Nasal cavity respiratory epithelium epithelial cell of viscerocranial mucosa (primary cell): Measurements from ENCODE around the gene PHOX2B. TPM values are rescaled to one million over a fixed set of nuclear protein-coding genes. Genes with fewer than 3 reads are reported as not detected.

Experiments
- total RNA-seq: library from RNA; depleted of rRNA; stranded (reverse); fragments of >200 nt; gene quantifications from 2 replicates; pipeline ENCODE4 v1.2.3, GENCODE V29; 2014

PHOX2B gene
- total RNA-seq = not detected in 2 replicates

GRCh38 chr4:41748571-41749475, at the start of gene PHOX2B:
PHOX2B (minus strand) TSS chr4:41748725; CDS start chr4:41748610, 115 bp downstream.

Other genes starting within 250 kb of the PHOX2B start
- gene LIMCH1, start 210.6 kb downstream of the PHOX2B start, total RNA-seq = 0.34 and 4.5 TPM in 2 replicates
- gene TMEM33, start 186.7 kb upstream of the PHOX2B start, total RNA-seq = 119 and 155 TPM in 2 replicates
- gene DCAF4L1, start 233.0 kb upstream of the PHOX2B start, total RNA-seq = 0.34 and 0.36 TPM in 2 replicates
- gene SLC30A9, start 241.8 kb upstream of the PHOX2B start, total RNA-seq = 49.2 and 69.7 TPM in 2 replicates